ENCODE data around the gene ACP4.

DNA sequence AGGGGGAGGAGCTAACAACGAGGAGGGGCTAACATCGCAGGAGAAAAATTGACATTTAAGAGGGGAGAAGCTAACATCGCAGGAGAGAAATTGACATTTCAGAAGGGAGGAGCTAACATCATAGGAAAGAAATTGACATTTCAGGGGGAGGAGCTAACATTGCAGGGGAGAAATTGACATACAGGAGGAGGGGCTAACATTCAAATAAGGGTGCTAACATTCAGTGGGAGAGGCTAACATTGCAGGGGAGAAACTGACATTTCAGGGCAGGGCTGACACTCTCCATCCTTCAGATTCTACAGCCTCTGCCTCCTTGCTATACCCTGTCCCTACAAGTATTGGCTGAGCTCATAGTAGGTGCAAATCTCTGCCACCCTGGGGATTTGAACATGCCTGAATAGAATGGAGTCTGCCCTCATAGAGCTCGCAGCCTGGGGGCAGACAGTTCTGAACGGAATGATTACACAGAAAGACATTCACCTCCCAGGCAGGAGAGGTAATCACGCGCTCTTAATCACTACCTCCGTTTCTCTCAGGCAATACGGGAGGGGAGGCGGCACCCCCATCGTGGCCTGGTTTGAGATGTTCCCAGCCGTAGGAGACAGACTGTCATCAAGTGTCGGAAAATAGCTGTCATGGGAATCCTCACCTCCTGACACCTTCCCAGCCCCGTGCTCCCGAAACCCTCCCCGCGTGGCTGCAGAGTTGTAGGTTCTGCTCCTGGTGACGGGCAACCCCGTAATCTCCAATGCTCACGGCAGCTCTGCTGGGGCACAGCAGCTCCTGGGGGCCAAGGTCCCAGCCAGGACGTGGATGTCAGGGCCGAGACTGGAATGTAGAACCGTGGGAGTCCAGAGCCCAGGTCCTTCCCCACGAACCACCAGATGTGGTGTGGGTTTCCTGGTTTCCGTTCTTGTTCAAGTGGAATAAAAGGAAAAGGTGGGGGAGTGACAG is 10.4 kb upstream of the ACP4 start:
- TF ChIP-seq, protein P1, sequence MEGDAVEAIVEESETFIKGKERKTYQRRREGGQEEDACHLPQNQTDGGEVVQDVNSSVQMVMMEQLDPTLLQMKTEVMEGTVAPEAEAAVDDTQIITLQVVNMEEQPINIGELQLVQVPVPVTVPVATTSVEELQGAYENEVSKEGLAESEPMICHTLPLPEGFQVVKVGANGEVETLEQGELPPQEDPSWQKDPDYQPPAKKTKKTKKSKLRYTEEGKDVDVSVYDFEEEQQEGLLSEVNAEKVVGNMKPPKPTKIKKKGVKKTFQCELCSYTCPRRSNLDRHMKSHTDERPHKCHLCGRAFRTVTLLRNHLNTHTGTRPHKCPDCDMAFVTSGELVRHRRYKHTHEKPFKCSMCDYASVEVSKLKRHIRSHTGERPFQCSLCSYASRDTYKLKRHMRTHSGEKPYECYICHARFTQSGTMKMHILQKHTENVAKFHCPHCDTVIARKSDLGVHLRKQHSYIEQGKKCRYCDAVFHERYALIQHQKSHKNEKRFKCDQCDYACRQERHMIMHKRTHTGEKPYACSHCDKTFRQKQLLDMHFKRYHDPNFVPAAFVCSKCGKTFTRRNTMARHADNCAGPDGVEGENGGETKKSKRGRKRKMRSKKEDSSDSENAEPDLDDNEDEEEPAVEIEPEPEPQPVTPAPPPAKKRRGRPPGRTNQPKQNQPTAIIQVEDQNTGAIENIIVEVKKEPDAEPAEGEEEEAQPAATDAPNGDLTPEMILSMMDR (IDR thresholded peaks at IDR 0.05) = no peak
- TF ChIP-seq ZFX (IDR thresholded peaks at IDR 0.05; ENCODE audit: borderline replicate concordance) = no peak

Data from 22Rv1 (cell line).